HepG2 (cell line): ENCODE results near the gene SIK2. TPM values are rescaled to one million over a fixed set of nuclear protein-coding genes. Genes with fewer than 3 reads are reported as not detected.

Experiments used
- ATAC-seq: fragments of 200-7000 bp; cut with Tn5 transposase; 3 replicates; pipeline ENCODE4 v1.9.1; 2020; ENCODE audit warnings: mild to moderate bottlenecking, moderate library complexity
- BruUV-seq: library from RNA; stranded (reverse); fragments of 400-500 nt; replicated peaks from 2 replicates; lab custom pipeline; 2021; lab: Mats Ljungman, UMichigan
- CTCF ChIA-PET: fragments of 300-600 bp; formaldehyde crosslinking; extraction: SDS; loops from one replicate; lab custom pipeline; 2021; ENCODE audit warnings: low total read pairs, inconsistent platforms, low intra/inter-chr PET ratio; lab: Yijun Ruan, JAX
- POLR2A ChIA-PET: fragments of 350-600 bp; sonication (Branson Sonifier 250); formaldehyde crosslinking; loops from one replicate; lab custom pipeline; 2020; ENCODE audit warnings: antibody characterized with exemption, inconsistent platforms; lab: Yijun Ruan, JAX
- DNase-seq: peaks from one replicate; pipeline ENCODE4 v3.0.0-alpha.2; 2015; ENCODE audit warnings: low spot score
- FAIRE-seq: peaks from 3 replicates; lab custom pipeline; 2011; peaks lifted over from hg19 to GRCh38; lab: Jason Lieb, UNC
- H2AFZ ChIP-seq: one replicate; pipeline ENCODE4 v1.6.1; 2011; ENCODE audit warnings: low read length, inconsistent platforms
- H3K27ac ChIP-seq: fragments of 300-600 bp; 3 replicates; pipeline ENCODE4 v1.8.0; 2011; ENCODE audit warnings: mixed run types, mild to moderate bottlenecking, mixed read lengths, low read length, inconsistent platforms; ENCODE audit not compliant: insufficient read depth; ENCODE audit errors: extremely low read length
- H3K27me3 ChIP-seq, 2 experiments: fragments of 200-600 bp in 1 of 2; 2 replicates in 1 of 2; 3 replicates in 1 of 2; pipeline versions ENCODE4 v1.6.0 to v1.8.0; 2011; ENCODE audit warnings: low read length in 2 of 2, mild to moderate bottlenecking in 2 of 2, moderate library complexity in 2 of 2, inconsistent platforms in 1 of 2; ENCODE audit not compliant: insufficient read depth in 2 of 2, control insufficient read depth in 1 of 2
- H3K36me3 ChIP-seq, 2 experiments: fragments of 200-600 bp in 1 of 2; replicated peaks in 1 of 2; 2 replicates in 1 of 2; 3 replicates in 1 of 2; pipeline versions ENCODE4 v1.5.1 to v1.8.0; 2011; ENCODE audit warnings: low read length in 2 of 2, inconsistent platforms in 1 of 2; ENCODE audit not compliant: insufficient read depth in 2 of 2, control insufficient read depth in 1 of 2
- H3K4me1 ChIP-seq: 2 replicates; pipeline ENCODE4 v1.5.1; 2012; ENCODE audit warnings: low read length, inconsistent platforms; ENCODE audit not compliant: insufficient read depth
- H3K4me2 ChIP-seq: 2 replicates; pipeline ENCODE4 v1.6.0; 2011; ENCODE audit warnings: low read depth, low read length, inconsistent platforms
- H3K4me3 ChIP-seq, 3 experiments: fragments of 200-600 bp in 1 of 3; sonication (generic), shearing (Covaris generic) in 1 of 3; replicated peaks in 1 of 3; 2 replicates each; pipeline ENCODE4 v1.5.1; 2011 to 2016; ENCODE audit warnings: low read length in 3 of 3, inconsistent platforms in 2 of 3, low read depth in 2 of 3, mild to moderate bottlenecking in 2 of 3, control low read depth in 1 of 3, mixed read lengths in 1 of 3; ENCODE audit not compliant: insufficient read depth in 1 of 3
- H3K79me2 ChIP-seq: one replicate; pipeline ENCODE4 v1.6.1; 2011; ENCODE audit warnings: low read length, inconsistent platforms; ENCODE audit not compliant: insufficient read depth
- H3K9ac ChIP-seq: 2 replicates; pipeline ENCODE4 v1.6.0; 2011; ENCODE audit warnings: mild to moderate bottlenecking, low read depth, low read length, inconsistent platforms; ENCODE audit not compliant: insufficient read depth
- H3K9me3 ChIP-seq: 2 replicates; pipeline ENCODE4 v1.5.1; 2012; ENCODE audit warnings: mild to moderate bottlenecking, low read length
- H4K20me1 ChIP-seq: 2 replicates; pipeline ENCODE4 v1.6.0; 2011; ENCODE audit warnings: inconsistent platforms, mild to moderate bottlenecking, low read length, moderate library complexity; ENCODE audit not compliant: insufficient read depth
- CCDC6 ChIP-seq: sonication (generic); formaldehyde crosslinking; IDR thresholded peaks from 2 replicates; pipeline ENCODE4 v1.8.1; 2022; ENCODE audit warnings: mild to moderate bottlenecking, missing genetic modification reagents, moderate library complexity
- NCOA1 ChIP-seq: sonication (generic); formaldehyde crosslinking; IDR thresholded peaks from 2 replicates; pipeline ENCODE4 v1.9.0; 2021; ENCODE audit warnings: missing genetic modification reagents
- SAFB2 ChIP-seq: sonication (generic); formaldehyde crosslinking; IDR thresholded peaks from 2 replicates; pipeline ENCODE4 v1.5.1; 2020; ENCODE audit warnings: missing genetic modification reagents, low read depth, mild to moderate bottlenecking, borderline replicate concordance
- ZFP41 ChIP-seq: sonication (generic); formaldehyde crosslinking; IDR thresholded peaks from 2 replicates; pipeline ENCODE4 v1.4.0; 2020; ENCODE audit warnings: mild to moderate bottlenecking, missing genetic modification reagents, borderline replicate concordance
- ZNF562 ChIP-seq: sonication (generic); formaldehyde crosslinking; IDR thresholded peaks from 2 replicates; pipeline ENCODE4 v1.8.0; 2022; ENCODE audit warnings: missing genetic modification reagents, borderline replicate concordance
- ZNF660 ChIP-seq: sonication (generic); formaldehyde crosslinking; IDR thresholded peaks from 2 replicates; pipeline ENCODE4 v1.5.1; 2020; ENCODE audit warnings: mild to moderate bottlenecking, low read depth, missing genetic modification reagents, borderline replicate concordance
- ZNF773 ChIP-seq: sonication (generic); formaldehyde crosslinking; IDR thresholded peaks from 2 replicates; pipeline ENCODE4 v1.4.0; 2020; ENCODE audit warnings: missing genetic modification reagents, borderline replicate concordance
- ZZZ3 ChIP-seq: sonication (generic); formaldehyde crosslinking; IDR thresholded peaks from 2 replicates; pipeline ENCODE4 v1.4.0; 2020; ENCODE audit warnings: missing genetic modification reagents, mild to moderate bottlenecking, borderline replicate concordance
- WGBS: methylation state at CpG from one replicate; pipeline ENCODE4 v1.1.6; 2017; ENCODE audit warnings: low lambda C conversion rate; 5-methylcytosine and 5-hydroxymethylcytosine counted together
- in situ Hi-C: cut with HindIII; loops from 2 replicates; pipeline ENCODE4 v1.10.0; 2017; ENCODE audit warnings: low pct_unique_long_range_greater_than_20kb; ENCODE audit not compliant: extremely low pct_ligation_motif_present
- intact Hi-C: fragments of 100-400 bp; cut with micrococcal nuclease; formaldehyde crosslinking; loops from one replicate; pipeline ENCODE4 v1.10.0; 2022; ENCODE audit not compliant: unreplicated experiment
- polyA plus RNA-seq, 8 experiments: library from polyadenylated mRNA; depleted of rRNA in 3 of 8; stranded (reverse) in 7 of 8; unstranded in 1 of 8; fragments of >200 nt; fragmentation: Illumina TruSeq in 4 of 8; extraction: Trizol in 4 of 8; gene quantifications; 2 replicates each; pipeline versions ENCODE4 v1.2.1 to v1.2.3, GENCODE V29; 2011 to 2016; ENCODE audit warnings: low read depth in 4 of 8, missing spikeins in 1 of 8, mixed read lengths in 1 of 8; ENCODE audit not compliant: insufficient read depth in 1 of 8
- total RNA-seq, 5 experiments: library from RNA; depleted of rRNA; stranded (reverse); fragments of >200 nt; fragmentation: Illumina TruSeq; extraction: Trizol; gene quantifications; 2 replicates each; pipeline ENCODE4 v1.2.3, GENCODE V29; 2016; ENCODE audit warnings: low read depth in 1 of 5
- TF ChIP-seq, protein P1 (sequence below): sonication (generic); formaldehyde crosslinking; IDR thresholded peaks from 2 replicates; pipeline ENCODE4 v1.5.0; 2020; ENCODE audit warnings: mild to moderate bottlenecking, missing genetic modification reagents
- TF ChIP-seq, protein P2 (sequence below): sonication (generic); formaldehyde crosslinking; IDR thresholded peaks from 2 replicates; pipeline ENCODE4 v1.5.1; 2020; ENCODE audit warnings: mild to moderate bottlenecking, missing genetic modification reagents, borderline replicate concordance

Gene SIK2
- total and polyA plus RNA-seq, 2 of the 13 experiments (the other 11 are each of a cell fraction or from before 2014, with no cell fraction given), result 8.1 to 15.4 TPM

DNA sequence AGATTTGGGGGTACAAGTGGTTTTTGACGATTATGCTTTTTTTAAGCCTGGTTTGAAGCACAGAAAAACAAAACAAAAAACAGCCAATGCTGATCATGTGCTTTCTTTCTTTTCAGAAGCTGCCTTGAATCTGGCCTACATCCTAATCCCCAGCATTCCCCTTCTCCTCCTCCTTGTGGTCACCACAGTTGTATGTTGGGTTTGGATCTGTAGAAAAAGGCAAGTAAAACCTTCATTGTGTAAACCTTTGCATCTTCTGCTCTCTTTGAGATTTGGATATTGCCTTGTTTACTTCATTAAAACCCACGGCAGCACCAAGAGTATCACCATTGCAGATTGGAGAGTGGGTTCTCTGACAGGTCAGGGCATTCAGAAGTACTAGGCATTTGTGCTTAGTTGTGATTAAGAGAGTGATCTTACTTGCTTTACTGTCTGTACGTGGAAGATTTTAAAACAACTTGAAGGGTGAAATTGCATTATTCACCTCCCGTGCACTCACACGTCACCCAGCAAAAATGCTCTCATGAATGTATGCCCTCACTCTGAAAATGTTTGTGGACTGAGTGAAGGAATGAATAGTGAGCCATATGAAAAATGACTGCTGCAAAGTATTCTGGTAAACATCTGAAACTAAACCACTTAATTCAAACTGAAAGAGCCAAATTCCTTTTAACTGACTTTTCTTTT lies 44.7 kb upstream of the SIK2 start (continued):
- TF ChIP-seq, protein P1, sequence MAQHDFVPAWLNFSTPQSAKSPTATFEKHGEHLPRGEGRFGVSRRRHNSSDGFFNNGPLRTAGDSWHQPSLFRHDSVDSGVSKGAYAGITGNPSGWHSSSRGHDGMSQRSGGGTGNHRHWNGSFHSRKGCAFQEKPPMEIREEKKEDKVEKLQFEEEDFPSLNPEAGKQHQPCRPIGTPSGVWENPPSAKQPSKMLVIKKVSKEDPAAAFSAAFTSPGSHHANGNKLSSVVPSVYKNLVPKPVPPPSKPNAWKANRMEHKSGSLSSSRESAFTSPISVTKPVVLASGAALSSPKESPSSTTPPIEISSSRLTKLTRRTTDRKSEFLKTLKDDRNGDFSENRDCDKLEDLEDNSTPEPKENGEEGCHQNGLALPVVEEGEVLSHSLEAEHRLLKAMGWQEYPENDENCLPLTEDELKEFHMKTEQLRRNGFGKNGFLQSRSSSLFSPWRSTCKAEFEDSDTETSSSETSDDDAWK (CRISPR knock-in tag), result no peak
- no peak for TF ChIP-seq ZNF660 (CRISPR knock-in tag)
- no peak for TF ChIP-seq SAFB2 (CRISPR knock-in tag)
- no peak for TF ChIP-seq ZFP41 (CRISPR knock-in tag)
- TF ChIP-seq, protein P2, sequence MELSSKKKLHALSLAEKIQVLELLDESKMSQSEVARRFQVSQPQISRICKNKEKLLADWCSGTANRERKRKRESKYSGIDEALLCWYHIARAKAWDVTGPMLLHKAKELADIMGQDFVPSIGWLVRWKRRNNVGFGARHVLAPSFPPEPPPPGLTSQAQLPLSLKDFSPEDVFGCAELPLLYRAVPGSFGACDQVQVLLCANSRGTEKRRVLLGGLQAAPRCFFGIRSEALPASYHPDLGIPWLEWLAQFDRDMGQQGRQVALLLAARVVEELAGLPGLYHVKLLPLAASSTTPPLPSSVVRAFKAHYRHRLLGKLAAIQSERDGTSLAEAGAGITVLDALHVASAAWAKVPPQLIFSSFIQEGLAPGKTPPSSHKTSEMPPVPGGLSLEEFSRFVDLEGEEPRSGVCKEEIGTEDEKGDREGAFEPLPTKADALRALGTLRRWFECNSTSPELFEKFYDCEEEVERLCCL, result no peak
- no peak for TF ChIP-seq ZNF562 (CRISPR knock-in tag)
- no peak for TF ChIP-seq NCOA1 (CRISPR knock-in tag)
- TF ChIP-seq ZZZ3, result no peak

DNA sequence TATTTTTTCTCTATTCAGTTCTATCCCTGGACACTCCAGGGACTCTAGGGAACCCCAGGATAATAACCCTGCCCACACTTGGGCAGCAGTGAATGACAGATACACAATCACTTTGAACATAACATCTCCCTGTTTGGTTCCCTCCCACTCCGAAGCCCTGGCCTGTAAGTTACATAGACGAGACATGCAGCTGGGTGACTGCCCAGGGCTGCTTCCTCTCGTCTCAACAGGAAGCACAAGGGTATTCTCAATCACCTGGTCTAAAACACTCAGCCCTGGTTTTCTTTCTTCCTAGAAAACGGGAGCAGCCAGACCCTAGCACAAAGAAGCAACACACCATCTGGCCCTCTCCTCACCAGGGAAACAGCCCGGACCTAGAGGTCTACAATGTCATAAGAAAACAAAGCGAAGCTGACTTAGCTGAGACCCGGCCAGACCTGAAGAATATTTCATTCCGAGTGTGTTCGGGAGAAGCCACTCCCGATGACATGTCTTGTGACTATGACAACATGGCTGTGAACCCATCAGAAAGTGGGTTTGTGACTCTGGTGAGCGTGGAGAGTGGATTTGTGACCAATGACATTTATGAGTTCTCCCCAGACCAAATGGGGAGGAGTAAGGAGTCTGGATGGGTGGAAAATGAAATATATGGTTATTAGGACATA lies 42.3 kb upstream of the SIK2 start:
- FAIRE-seq (no peak), ATAC-seq (no peak), DNase-seq (no peak)
- no peaks in the 10 kb centered on the region for H3K27me3 ChIP-seq
- H3K4me3 ChIP-seq, result no peak overlapping the region
- H4K20me1 ChIP-seq, result no peaks in the 10 kb centered on the region
- H3K27ac ChIP-seq, result no peak overlapping the region
- no peak overlapping the region for H2AFZ ChIP-seq
- no peak for TF ChIP-seq CCDC6 (CRISPR knock-in tag)
- TF ChIP-seq ZNF773 (CRISPR knock-in tag), result no peak
- in situ Hi-C loops (no loop called here), intact Hi-C loops (loop anchor here (5.0 kb wide), 1 partner anchor 108 kb away; no protein-coding TSS in a partner anchor)
- H3K9ac ChIP-seq, result no peak overlapping the region
- CTCF ChIA-PET, result no interaction called here
- peaks cover 35% of the 10 kb centered on the region for H3K4me1 ChIP-seq
- no peaks in the 10 kb centered on the region for H3K79me2 ChIP-seq
- no peaks in the 10 kb centered on the region for H3K36me3 ChIP-seq
- peaks cover 6% of the 10 kb centered on the region; the same call in 1 of the 2 replicates for H3K9me3 ChIP-seq
- no peak overlapping the region for H3K4me2 ChIP-seq
- no TSS peak for BruUV-seq
- WGBS, result 54% methylated on average over 11 of the region's 11 CpGs
- POLR2A ChIA-PET, result no interaction called here
